ENCODE results near the gene ZNF101.

The ZNF101 gene

GRCh38 chr19:19637186-19637522, 31.5 kb upstream of the ZNF101 start:
- in situ Hi-C loops (cut with HindIII; ENCODE audit: low pct_ligation_motif_present, low pct_unique_long_range_greater_than_20kb, low sequenced_read_pairs): no loop called here

GRCh38 chr19:19637523-19638251, 31.0 kb upstream of the ZNF101 start:
- in situ Hi-C loops (cut with HindIII; ENCODE audit: low pct_ligation_motif_present, low pct_unique_long_range_greater_than_20kb, low sequenced_read_pairs): no loop called here
- DNase-seq: no peak

More at GRCh38 chr19:19637186-19637522, 31.5 kb upstream of the ZNF101 start:
- no peak for DNase-seq

GRCh38 chr19:19642506-19643157, 26.0 kb upstream of the ZNF101 start:
- DNase-seq: no peak
- in situ Hi-C loops (cut with HindIII; ENCODE audit: low pct_ligation_motif_present, low pct_unique_long_range_greater_than_20kb, low sequenced_read_pairs): no loop called here

GRCh38 chr19:19643158-19644053, 25.2 kb upstream of the ZNF101 start, which contains the start of gene GMIP:
TSS of gene GMIP (minus strand) at chr19:19643657. CDS start at chr19:19643529, 128 bp downstream.
- in situ Hi-C loops (cut with HindIII; ENCODE audit: low pct_ligation_motif_present, low pct_unique_long_range_greater_than_20kb, low sequenced_read_pairs): no loop called here
- peak; percentile 53 for DNase-seq

GRCh38 chr19:19644054-19644388, 24.6 kb upstream of the ZNF101 start:
- in situ Hi-C loops (cut with HindIII; ENCODE audit: low pct_ligation_motif_present, low pct_unique_long_range_greater_than_20kb, low sequenced_read_pairs): no loop called here
- DNase-seq: no peak

- in situ Hi-C loops (cut with HindIII; ENCODE audit: low pct_ligation_motif_present, low pct_unique_long_range_greater_than_20kb, low sequenced_read_pairs): no loop called here
- no peak for DNase-seq
Measured at GRCh38 chr19:19645233-19645870, 23.3 kb upstream of the ZNF101 start.

- DNase-seq: no peak
- in situ Hi-C loops (cut with HindIII; ENCODE audit: low pct_ligation_motif_present, low pct_unique_long_range_greater_than_20kb, low sequenced_read_pairs): no loop called here
Measured at GRCh38 chr19:19647037-19647835, 21.4 kb upstream of the ZNF101 start.

GRCh38 chr19:19649155-19649554, 19.5 kb upstream of the ZNF101 start:
- no peak for DNase-seq
- in situ Hi-C loops (cut with HindIII; ENCODE audit: low pct_ligation_motif_present, low pct_unique_long_range_greater_than_20kb, low sequenced_read_pairs): no loop called here

- DNase-seq: no peak
- in situ Hi-C loops (cut with HindIII; ENCODE audit: low pct_ligation_motif_present, low pct_unique_long_range_greater_than_20kb, low sequenced_read_pairs): no loop called here
Measured at GRCh38 chr19:19649580-19649995, 19.1 kb upstream of the ZNF101 start.

- in situ Hi-C loops (cut with HindIII; ENCODE audit: low pct_ligation_motif_present, low pct_unique_long_range_greater_than_20kb, low sequenced_read_pairs): no loop called here
- no peak for DNase-seq
Measured at GRCh38 chr19:19650331-19650730, 18.3 kb upstream of the ZNF101 start.

GRCh38 chr19:19651076-19651475, 17.6 kb upstream of the ZNF101 start:
- no peak for DNase-seq
- in situ Hi-C loops (cut with HindIII; ENCODE audit: low pct_ligation_motif_present, low pct_unique_long_range_greater_than_20kb, low sequenced_read_pairs): no loop called here

GRCh38 chr19:19652482-19653295, 15.9 kb upstream of the ZNF101 start:
- peak; percentile 6 for DNase-seq
- in situ Hi-C loops (cut with HindIII; ENCODE audit: low pct_ligation_motif_present, low pct_unique_long_range_greater_than_20kb, low sequenced_read_pairs): no loop called here

GRCh38 chr19:19653597-19654147, 15.0 kb upstream of the ZNF101 start:
- DNase-seq: no peak
- in situ Hi-C loops (cut with HindIII; ENCODE audit: low pct_ligation_motif_present, low pct_unique_long_range_greater_than_20kb, low sequenced_read_pairs): no loop called here

- in situ Hi-C loops (cut with HindIII; ENCODE audit: low pct_ligation_motif_present, low pct_unique_long_range_greater_than_20kb, low sequenced_read_pairs): no loop called here
- DNase-seq: no peak
Measured at GRCh38 chr19:19654441-19654840, 14.2 kb upstream of the ZNF101 start.

- in situ Hi-C loops (cut with HindIII; ENCODE audit: low pct_ligation_motif_present, low pct_unique_long_range_greater_than_20kb, low sequenced_read_pairs): no loop called here
- DNase-seq: no peak
Measured at GRCh38 chr19:19655051-19655594, 13.5 kb upstream of the ZNF101 start.

- in situ Hi-C loops (cut with HindIII; ENCODE audit: low pct_ligation_motif_present, low pct_unique_long_range_greater_than_20kb, low sequenced_read_pairs): no loop called here
Measured at GRCh38 chr19:19655641-19656343, 12.8 kb upstream of the ZNF101 start.

More at GRCh38 chr19:19655641-19656343, 12.8 kb upstream of the ZNF101 start:
- no peak for DNase-seq

All from ACHN (cell line).